SKM-1 treated with dmso at 0.1 percent for 144 hours (cell line): ENCODE measurements around the gene METRN.
A peak's percentile ranks its signal among the peaks of the same experiment; 100 is the strongest.

ENCODE experiments used
- DNase-seq: peaks from one replicate; lab custom pipeline; 2025; ENCODE audit not compliant: unreplicated experiment; lab: John Stamatoyannopoulos, UW

The METRN gene

DNA sequence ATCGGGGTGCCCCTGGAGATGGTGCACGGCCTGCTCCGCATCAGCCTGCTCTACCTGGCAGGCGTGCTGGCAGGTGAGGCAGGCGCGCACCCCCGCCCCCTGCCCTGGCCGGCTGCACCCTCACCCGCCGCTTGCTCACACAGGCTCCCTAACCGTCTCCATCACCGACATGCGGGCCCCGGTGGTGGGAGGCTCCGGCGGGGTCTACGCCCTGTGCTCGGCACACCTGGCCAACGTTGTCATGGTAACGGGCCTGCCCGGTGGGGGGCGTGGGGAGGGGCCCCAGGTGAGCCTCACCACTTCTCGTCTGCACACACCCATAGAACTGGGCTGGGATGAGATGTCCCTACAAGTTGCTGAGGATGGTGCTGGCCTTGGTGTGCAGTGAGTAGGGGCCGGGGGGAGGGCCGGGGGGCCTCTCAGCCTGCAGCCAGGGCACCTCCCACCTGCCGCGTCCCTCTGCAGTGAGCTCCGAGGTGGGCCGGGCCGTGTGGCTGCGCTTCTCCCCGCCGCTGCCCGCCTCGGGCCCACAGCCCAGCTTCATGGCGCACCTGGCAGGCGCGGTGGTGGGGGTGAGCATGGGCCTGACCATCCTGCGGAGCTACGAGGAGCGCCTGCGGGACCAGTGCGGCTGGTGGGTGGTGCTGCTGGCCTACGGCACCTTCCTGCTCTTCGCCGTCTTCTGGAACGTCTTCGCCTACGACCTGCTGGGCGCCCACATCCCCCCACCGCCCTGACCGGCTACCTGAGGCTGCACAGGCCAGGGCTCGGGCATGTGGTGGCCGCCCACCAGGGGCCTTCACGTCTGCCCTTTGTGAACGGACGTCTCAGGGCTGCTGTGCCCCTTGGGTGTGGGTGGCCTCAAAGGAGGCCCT, 37.4 kb upstream of the METRN start:
- DNase-seq, result no peak

DNA sequence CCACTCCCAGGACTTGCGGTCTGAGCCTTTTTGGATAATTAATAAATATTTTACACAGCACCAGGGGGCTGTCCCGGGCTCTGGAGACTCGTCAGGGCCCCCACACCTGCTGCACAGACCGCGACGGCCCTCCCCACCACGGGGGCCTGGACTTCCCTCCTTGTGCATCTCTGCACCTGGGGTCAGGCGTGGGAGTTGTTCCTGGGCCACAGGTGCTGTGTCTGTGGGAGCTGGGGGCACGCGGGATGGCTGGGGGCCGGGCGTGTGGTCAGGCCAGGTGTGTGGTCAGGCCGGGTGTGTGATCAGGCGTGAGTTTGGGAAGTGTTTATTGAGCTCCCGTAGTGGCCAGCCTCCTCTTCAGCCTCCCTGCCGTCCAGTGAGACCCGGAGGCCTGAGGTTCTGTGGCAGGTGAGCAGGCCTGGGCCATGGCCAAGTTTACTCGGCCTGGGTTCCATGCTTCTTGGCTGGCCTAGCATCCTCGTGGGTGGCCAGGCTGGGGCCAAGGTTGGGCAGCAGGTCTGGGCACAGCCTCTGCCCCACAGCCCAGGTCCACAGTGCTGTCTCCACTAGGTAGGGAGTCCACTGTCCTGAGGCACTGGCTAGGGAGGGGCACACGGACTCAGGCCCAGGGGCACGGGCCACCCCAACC, 36.6 kb upstream of the METRN start:
- DNase-seq, result no peak

DNA sequence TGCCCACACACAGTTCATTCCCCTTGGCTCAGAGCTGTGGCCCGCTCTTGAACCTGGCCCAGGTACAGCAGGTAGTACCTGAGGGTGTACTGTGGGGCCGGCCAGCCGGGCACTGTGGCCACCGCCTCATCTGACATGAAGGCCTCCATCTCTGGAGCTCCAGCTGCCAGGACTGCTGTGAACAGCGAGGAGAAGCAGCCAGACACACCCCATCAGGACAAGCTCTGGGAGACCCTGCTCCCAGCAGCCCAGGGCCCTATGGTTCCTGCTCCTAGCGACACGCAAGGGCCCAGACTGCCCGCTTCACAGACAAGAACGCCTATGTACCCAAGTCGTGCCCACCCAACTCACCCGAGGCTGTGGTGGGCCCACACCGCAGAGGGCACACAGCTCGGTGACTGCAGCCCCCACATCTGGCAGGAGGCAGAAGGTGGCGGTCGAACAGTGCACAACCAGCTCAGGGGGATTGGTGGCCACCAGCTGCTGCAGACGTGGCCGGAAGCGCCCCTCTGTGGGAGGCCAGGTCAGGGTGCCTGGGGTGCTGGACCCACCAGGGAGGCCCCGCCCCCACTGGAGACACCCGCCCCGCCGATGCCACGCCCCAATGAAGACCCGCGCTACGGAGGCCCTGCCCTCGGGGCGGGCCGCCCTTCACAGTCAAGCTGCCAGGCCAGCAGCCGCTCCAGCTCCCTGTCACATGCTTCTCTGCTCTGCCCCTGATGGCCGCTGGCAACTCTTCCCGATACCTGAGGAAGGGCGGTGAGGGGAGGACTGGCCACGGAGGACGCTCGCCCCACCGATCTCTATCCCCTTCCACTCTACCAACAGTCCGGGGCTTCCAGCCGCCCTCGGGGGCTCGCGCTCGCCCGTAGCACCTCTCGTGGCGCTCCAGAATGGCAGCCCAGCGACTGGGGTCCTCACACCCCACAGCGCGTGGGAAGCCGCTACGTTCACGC, 35.8 kb upstream of the METRN start:
- DNase-seq, result no peak

DNA sequence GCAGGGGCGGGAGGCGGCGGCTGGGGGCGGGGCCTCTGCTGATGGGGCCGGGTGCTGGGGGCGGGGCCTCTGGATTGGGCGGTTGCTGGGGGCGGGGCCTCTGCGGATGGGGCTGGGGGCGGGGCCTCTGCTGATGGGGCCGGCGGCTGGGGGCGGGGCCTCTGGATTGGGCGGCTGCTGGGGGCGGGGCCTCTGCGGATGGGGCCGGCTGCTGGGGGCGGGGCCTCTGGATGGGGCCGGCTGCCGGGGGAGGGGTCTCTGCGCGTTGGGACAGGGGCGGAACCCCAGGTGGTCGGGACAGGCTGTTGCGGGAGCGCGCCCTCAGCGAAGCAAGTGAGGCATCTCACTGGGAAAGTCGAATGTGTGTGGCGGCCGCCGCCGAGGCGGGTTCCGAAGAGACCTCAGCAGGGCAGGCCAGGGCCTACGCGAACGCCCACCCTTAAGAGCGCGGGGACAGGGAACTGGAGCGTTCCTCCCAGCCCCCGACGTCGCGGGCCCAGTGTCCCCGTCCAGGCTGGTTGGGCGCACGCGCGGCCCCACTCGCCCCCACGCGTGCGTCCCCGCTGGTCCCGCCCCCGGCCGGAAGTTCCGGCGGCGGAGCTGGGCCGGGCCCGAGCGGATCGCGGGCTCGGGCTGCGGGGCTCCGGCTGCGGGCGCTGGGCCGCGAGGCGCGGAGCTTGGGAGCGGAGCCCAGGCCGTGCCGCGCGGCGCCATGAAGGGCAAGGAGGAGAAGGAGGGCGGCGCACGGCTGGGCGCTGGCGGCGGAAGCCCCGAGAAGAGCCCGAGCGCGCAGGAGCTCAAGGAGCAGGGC, 34.9 kb upstream of the METRN start, which contains the start of gene STUB1:
TSS of gene STUB1 (plus strand) at position 597 of the 811 bp plus-strand sequence. CDS start at position 713, 116 bp downstream.
- DNase-seq, result peak; percentile 67

DNA sequence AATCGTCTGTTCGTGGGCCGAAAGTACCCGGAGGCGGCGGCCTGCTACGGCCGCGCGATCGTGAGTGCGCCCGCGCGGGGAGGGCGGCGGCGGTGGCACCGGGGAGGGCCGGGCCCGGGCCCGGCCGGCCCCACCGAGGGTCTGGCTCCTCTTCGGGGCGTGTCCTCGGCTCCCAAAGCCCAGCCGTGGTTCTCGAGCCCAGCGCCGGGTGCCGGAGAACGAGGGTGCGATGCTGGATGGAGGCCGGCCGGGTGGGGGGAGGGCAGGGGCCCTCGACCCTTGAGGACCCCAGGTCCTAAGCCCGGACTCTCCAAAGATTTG, 34.3 kb upstream of the METRN start:
- no peak for DNase-seq

DNA sequence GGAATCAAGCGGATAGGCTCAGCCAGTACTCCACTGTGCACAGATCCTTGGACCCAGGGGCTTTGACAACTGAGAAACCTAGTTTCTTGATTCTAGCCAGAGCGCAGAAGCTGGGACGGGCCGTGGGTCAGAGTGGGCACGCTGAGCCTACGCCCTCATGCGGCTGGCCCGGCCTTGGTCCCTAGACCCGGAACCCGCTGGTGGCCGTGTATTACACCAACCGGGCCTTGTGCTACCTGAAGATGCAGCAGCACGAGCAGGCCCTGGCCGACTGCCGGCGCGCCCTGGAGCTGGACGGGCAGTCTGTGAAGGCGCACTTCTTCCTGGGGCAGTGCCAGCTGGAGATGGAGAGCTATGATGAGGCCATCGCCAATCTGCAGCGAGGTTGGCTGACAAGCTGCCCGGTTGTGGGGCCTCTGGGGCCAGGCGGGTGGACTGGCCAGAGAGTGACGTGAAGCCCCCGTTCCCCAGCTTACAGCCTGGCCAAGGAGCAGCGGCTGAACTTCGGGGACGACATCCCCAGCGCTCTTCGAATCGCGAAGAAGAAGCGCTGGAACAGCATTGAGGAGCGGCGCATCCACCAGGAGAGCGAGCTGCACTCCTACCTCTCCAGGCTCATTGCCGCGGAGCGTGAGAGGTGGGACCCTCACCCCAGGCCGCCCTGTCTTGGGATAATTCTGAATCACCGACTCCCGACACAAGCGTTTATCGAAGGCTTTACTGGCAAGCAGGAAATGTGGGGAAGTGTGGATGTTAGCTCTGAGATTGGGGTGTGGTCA, 33.8 kb upstream of the METRN start:
- peak; percentile 14 for DNase-seq

DNA sequence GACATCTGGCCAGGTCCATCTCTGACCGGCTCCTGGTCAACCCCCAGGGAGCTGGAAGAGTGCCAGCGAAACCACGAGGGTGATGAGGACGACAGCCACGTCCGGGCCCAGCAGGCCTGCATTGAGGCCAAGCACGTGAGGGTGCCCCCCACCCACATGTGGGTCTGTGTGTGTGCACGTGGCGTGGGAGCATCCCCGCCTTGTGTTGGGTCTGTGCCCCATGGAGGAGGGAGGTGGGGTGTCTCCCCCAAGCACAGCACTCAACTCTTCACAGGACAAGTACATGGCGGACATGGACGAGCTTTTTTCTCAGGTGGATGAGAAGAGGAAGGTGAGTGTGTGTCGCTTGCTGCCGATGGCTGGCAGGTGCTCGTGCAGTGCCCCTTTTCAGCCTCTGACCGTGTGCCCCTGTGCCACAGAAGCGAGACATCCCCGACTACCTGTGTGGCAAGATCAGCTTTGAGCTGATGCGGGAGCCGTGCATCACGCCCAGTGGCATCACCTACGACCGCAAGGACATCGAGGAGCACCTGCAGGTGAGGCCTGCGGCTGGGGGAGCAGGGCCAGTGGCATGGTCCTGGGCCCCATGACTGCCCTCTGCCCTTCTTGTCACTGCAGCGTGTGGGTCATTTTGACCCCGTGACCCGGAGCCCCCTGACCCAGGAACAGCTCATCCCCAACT, 33.0 kb upstream of the METRN start:
- DNase-seq, result no peak

DNA sequence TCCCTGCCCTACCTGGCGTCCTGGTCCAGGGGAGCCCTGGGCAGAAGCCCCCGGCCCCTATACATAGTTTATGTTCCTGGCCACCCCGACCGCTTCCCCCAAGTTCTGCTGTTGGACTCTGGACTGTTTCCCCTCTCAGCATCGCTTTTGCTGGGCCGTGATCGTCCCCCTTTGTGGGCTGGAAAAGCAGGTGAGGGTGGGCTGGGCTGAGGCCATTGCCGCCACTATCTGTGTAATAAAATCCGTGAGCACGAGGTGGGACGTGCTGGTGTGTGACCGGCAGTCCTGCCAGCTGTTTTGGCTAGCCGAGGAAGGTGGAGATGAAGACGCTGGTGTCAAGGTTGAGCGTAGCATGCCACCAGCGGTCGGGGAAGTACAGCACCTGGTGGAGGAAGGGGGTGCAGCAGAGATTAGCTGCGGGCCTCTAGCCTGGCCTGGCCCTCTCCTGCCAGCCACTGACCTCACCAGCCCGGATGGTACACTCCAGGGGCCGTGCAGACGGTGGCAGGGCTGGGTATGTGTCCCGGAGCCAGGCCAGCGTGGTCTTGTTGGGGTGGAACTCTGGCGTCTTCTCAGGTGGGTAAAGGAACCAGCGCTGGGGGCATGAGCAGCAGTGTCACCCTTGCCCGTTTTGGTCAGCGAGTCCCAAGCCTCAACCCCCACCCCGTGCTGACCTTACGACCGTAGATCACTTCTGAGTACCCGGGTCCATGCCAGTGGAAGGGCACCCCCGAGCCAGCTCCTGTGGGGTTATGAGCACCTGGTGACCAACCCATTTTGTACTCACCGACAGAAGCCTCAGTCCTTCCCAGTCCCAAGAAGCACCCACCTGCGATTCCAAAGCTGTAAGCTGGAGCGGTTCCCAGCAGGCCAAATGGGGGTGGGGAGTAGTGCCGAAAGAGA, 32.2 kb upstream of the METRN start:
- DNase-seq, result no peak

DNA sequence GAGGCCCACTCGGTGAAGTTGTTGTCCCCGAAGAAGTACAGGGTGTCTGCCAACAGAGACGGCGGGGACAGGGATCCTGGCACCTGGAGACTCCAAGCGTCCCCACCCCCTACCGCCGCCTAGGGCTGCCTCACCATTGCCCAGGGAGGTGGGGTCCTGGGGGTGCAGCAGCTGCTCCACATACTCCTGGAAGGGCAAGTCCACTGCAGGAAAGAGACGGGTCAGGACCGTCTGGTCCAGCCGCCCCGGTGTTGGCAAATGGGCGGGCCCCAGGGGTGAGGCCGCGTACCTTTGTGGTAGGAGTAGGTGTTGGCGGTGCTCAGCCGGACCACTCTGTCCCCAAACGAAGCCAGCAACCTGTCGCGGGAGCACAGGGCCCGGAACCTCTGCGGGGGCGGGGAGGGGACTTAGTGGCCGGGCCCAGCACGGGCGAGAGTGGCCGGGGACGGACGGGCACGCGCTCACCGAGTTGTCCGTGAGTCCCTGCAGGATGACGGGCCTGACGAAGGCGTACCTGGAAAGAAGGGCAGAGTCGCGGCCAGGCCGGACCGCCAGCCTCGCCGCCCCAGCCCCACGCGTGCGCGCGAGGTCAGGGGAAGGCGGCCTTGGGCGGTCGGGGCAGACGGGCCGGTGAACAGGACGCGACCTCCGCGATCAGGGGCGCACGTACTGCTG, 31.4 kb upstream of the METRN start:
- DNase-seq, result no peak

DNA sequence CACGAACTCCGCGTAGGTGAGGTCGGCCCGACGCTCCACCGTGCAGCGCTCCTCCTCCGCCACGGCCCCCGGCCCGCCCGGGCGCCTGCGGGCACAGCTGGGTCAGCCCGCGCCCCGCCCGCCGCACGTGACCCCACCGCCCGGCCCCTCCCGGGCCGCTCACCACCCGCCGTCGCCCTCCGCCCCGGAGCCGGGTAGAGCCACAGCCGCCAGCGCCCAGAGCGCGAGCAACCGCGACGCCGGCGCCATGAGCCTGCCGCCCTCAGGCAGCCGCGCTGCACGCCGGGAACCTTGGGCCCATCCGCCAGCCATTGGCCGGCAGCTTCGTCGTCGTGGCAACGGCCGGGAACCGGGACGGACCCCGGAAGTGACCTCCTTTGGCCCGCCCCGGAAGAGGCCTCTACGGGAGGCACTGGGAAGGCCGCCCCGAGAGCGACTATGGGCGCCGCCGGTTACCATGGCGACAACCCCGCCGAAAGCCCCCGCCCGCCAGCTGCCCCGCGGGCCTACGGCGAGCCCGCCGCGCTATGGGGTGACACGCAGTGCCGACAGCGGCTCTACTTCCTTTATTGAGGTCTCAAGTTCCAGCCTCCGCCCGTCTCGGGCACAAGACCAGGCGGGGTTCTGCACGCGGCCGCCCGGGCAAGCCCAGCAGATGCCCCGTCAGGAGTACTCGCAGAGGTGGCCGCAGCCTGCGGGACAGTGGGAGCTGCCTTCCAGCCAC, 30.7 kb upstream of the METRN start, which contains the start of gene JMJD8:
TSS of gene JMJD8 (minus strand) at position 264 of the 724 bp plus-strand sequence. CDS start at position 249, 15 bp downstream.
- DNase-seq, result peak; percentile 87

DNA sequence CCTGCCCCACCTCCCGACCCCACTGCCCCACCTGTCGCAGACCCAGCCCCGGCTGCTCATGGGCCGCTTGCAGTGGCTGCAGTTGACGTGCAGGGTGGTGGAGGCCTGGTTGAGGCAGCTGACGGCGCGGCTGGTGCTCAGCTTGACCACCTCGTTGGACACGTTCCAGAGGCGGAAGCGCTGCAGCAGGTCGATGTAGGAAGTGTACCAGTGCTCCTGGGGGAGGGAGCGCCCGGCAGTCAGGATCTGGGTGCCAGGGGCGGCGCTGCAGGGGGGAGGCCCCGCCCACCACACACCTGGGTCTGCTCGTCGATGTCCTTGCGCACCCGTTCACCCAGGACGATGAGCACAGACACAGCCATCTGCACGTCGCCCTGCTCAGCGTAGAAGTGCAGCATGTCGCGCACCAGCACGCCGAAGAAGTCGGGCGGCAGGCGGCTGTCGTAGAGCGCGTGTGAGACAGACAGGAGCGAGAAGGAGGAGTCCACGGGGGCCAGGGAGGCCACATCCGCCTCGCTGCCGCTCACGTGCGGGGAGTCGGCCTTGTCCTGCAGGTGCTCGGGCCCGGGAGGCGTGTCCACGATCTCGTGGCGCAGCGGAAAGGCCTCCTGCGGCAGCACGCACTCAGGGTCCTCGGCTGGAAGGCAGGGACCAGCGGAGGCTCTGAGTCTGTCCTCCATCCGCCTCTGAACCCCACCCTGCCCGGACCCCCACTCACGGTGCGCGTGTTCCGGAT, 29.8 kb upstream of the METRN start:
- DNase-seq, result no peak

DNA sequence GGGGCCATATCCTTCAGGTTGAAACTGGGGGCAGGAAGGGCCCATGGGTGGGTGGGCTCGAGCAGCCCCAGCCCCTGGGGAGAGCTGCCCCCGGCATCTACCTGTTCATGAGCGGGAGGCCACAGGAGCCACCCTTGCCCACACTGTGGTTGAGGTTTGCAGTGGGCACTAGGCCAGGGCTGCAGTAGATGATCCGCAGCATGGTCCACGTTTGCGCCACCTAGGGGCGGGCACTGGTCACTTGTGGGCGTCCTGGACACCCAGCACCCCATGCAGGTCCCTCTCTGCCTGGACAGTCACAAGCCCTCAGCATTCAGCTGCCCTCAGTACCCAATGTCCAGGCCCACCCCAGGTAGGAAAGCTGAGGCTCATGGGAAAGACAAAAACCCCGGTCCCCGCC, 29.0 kb upstream of the METRN start:
- no peak for DNase-seq

DNA sequence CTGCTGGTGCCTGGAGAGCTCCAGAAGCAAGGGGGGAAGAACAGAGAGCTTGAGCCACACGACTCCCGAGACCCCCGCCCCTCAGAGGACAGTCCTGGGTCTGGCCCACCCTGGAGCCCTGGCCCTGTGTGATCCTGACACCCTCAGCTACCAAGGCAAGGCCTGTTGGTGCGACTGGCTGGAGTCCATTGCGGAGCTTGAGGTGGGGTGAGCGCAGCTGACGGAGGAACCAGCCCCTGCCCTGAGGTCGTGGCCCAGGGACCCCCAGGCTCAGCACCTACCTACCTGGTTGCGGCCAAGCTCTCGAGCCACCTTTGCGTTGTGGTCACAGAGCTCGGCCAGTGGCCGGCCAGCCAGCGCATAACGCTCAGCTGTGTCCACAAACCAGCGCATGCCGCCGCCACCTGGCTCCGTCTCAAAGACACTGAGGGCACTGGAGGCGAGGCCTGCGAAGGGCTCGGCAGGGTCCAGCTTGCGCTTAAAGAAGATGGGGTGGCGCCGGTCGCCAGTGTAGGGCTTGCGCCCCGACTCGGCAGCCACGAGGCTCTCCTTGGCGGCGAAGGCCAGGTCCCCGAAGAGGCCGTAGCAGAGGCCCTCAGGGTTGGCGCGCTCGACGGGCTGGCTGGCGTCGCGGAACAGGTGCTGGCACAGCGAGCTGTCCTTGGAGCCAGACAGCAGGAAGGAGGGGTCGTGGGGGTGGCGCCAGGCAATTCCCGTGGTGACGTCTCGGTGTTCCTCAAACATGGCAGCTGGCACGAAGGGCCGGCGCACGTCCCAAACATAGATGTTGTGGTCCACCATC, 28.3 kb upstream of the METRN start:
- DNase-seq, result no peak

DNA sequence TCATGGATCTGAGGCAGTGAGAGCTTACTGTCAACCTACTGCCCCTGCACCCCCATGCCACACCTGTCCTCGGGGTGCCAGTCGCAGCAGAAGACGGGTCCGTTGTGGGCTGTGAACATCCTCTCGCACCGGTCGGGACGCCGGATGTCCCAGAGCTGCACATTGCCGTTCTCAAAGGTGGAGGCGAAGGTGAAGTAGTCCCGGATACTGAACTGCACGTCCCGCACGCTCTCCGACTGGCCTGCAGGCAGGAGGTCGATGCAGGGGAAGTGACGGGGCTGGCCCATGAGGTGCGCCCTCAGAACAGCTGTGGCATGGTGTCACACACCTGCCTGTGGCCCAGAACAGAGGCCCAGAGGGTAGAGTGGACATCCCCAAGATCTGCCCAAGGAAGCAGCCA, 27.4 kb upstream of the METRN start:
- DNase-seq, result no peak

DNA sequence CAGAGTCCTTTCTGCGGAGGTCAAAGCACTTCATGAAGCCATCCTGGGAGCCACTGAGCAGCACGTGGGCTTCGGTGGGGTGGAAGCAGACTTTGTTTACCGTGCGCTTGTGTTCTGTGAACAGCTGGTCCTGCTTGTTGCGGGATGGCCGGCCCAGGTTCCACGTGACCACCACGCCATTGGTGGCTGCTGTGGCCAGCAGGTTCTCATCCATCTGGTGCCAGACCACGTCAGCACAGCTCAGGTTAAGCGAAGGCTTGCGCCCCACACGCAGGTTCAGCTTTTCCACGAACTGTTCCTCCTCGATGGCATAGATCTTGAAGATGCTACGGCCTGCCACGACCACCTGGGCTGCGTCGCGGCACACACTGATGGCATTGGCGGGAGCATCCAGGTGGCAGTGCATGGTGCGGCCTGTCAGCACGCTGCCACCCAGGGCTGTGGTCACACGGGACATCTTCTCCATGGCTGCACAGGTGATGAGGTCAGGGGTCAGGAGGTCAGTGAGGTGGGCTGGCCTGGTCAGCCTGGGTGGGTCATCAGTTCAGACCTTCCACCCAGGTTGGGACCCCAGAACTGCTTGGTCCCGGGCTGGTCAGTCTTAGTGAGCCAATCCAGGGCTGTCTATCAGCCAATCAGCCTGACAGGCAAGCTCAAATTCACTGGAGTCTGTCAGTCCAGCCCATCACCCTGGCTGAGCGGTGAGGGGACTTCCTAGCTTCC, 25.6 kb upstream of the METRN start:
- DNase-seq, result no peak
